ENCODE measurements around the gene ATOSB.

DNA sequence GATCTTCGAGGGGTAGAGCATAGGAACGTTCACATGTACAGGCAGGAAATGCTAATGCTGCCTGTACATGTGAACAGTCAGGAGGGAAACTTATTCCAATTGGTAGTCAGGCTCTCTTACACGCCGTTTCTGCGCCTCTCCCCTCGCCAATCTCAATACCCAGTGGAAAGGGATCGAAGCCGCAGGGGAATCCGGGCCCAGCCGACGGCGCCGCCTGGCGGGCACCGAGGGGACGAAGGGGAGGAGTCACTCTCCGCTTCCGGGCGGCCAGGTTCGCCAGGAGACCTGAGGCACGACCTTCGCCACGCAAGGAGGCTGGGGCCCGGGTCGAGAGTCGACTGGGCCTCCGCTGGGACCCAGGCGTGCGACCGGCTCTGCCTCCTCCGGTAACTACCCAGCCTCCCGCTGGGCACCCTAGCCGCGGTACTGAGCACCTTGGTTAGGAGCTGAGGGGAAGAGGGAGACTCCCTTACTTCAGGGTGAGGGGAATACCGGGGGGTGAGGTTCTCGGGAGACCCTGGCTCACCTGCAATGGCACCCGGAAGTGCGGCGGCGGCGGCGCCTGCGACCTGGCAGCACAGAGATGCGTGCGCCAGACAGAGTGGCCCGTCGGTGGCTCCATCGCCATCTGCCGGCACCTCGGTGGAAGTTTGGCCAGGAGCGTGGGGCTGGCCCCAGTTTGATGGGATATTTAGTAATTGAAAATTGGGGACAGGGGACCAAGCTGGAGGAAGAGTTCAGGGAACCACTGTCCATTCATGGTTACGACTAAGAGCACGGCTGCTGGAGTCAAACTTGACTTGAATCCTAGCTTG lies 19.4 kb downstream of the ATOSB start, which contains the start of gene PIGO:
- TF ChIP-seq, protein P1, sequence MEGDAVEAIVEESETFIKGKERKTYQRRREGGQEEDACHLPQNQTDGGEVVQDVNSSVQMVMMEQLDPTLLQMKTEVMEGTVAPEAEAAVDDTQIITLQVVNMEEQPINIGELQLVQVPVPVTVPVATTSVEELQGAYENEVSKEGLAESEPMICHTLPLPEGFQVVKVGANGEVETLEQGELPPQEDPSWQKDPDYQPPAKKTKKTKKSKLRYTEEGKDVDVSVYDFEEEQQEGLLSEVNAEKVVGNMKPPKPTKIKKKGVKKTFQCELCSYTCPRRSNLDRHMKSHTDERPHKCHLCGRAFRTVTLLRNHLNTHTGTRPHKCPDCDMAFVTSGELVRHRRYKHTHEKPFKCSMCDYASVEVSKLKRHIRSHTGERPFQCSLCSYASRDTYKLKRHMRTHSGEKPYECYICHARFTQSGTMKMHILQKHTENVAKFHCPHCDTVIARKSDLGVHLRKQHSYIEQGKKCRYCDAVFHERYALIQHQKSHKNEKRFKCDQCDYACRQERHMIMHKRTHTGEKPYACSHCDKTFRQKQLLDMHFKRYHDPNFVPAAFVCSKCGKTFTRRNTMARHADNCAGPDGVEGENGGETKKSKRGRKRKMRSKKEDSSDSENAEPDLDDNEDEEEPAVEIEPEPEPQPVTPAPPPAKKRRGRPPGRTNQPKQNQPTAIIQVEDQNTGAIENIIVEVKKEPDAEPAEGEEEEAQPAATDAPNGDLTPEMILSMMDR (IDR thresholded peaks at IDR 0.05): peak; percentile 97
- no peak for TF ChIP-seq ZFX (IDR thresholded peaks at IDR 0.05; ENCODE audit: borderline replicate concordance)

All from 22Rv1 (cell line).